Muscle of back (tissue), 11 donors: Measurements from ENCODE around the gene STYXL1. TPM values are rescaled to one million over a fixed set of nuclear protein-coding genes. Genes with fewer than 3 reads are reported as not detected.
A peak's percentile ranks its signal among the peaks of the same experiment; 100 is the strongest.

Experiments used
- DNase-seq, 3 donors: peaks; one replicate each; pipeline versions ENCODE4 v3.0.0 to v3.0.0-alpha.2; 2013
- polyA plus RNA-seq, 10 donors: library from polyadenylated mRNA; unstranded; fragments of 120-200 nt; gene quantifications; one replicate each; pipeline ENCODE4 v1.2.1, GENCODE V29; 2013; ENCODE audit not compliant: insufficient read length in 10 of 10

Gene STYXL1
- polyA plus RNA-seq, 10 donors, result 14.5 to 25.9 (median 19.0) TPM

- DNase-seq, result peak; percentile 35 to 76 (median 48)
Measured at GRCh38 chr7:75993689-75994387, 54.0 kb downstream of the STYXL1 start.

GRCh38 chr7:75992083-75992755 is 55.6 kb downstream of the STYXL1 start:
- DNase-seq, result peak in 1 of 3 donors; percentile 37

GRCh38 chr7:75991531-75992082 is 56.2 kb downstream of the STYXL1 start:
- DNase-seq, result peak in 1 of 3 donors; percentile 1

- peak in 1 of 3 donors; percentile 55 for DNase-seq
Measured at GRCh38 chr7:75989500-75990388, 58.1 kb downstream of the STYXL1 start.

- DNase-seq, result peak in 1 of 3 donors; percentile 33
Measured at GRCh38 chr7:75988568-75989499, 59.0 kb downstream of the STYXL1 start.

- peak in 1 of 3 donors; percentile 3 for DNase-seq
Measured at GRCh38 chr7:75987805-75988567, 59.8 kb downstream of the STYXL1 start.

- peak in 1 of 3 donors; percentile 10 for DNase-seq
Measured at GRCh38 chr7:75987026-75987804, 60.6 kb downstream of the STYXL1 start.

- DNase-seq, result no peak
Measured at GRCh38 chr7:75986147-75986781, 61.5 kb downstream of the STYXL1 start.

- no peak for DNase-seq
Measured at GRCh38 chr7:75985518-75986146, 62.2 kb downstream of the STYXL1 start.

- no peak for DNase-seq
Measured at GRCh38 chr7:75985009-75985517, 62.7 kb downstream of the STYXL1 start.

GRCh38 chr7:75984130-75985008 is 63.4 kb downstream of the STYXL1 start:
- DNase-seq, result no peak

GRCh38 chr7:75983471-75984129 is 64.2 kb downstream of the STYXL1 start:
- no peak for DNase-seq

GRCh38 chr7:75982306-75983064 is 65.3 kb downstream of the STYXL1 start:
- no peak for DNase-seq

- DNase-seq, result no peak
Measured at GRCh38 chr7:75981453-75982305, 66.1 kb downstream of the STYXL1 start.

- DNase-seq, result no peak
Measured at GRCh38 chr7:75981203-75981452, 66.7 kb downstream of the STYXL1 start.
